ENCODE data around the gene CSDE1. TPM values are rescaled to one million over a fixed set of nuclear protein-coding genes. Genes with fewer than 3 reads are reported as not detected.

Gene CSDE1
- total RNA-seq, 2 experiments from 2014 or later = 496 to 514 TPM

DNA sequence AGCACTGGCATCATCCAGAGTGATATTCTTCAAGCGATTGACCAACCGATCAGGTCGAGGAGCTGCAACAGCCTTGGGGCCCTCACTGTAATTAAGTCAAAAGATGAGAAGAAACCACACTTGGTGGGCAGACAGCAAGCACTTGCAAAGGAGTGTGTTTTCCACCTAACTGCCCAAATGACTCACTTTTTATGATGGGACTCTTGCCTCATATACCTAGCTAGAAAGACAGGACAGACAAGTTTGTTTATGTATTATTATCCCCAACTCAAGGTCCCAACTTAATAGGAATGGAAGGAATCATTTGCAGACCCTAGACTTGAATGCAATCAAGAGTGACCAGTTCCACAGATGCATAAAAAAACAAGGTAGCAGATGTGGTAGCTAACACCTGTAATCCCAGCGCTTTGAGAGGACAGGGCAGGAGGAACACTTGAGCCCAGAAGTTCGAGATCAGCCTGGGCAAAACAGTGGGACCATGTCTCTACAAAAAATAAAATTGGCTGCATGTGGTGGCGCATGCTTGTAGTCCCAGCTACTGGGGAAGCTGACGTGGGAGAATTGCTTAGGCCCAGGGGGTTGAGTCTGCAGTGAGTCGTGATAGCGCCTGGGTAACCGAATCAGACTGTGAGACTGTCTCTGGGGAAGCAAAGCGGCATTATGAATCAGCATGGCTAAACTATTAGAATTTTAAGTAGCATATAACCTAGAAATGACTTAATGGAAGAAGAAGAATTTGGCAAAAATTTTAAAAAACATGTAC, 38.9 kb downstream of the CSDE1 start:
- POLR2A ChIA-PET = interaction anchor here (3.9 kb wide), 1 partner anchor 38 kb away, joined by 29 read pairs; the partner anchor contains the start of gene CSDE1
- CTCF ChIA-PET = interaction anchor here (1.4 kb wide), 1 partner anchor 372 kb away, joined by 3 read pairs; no protein-coding TSS in a partner anchor
- no peak for ATAC-seq
- Mint-ChIP-seq H3K4me3 (no peak overlapping the region), H3K27me3 (no peaks in the 10 kb centered on the region), H3K27ac (peak overlapping the region; percentile 82), H3K36me3 (ENCODE audit: low read depth) (peaks cover 70% of the 10 kb centered on the region), H3K9me3 (no peaks in the 10 kb centered on the region), H3K4me1 (ENCODE audit: low read depth) (peaks cover 30% of the 10 kb centered on the region)
- intact Hi-C loops (cut with micrococcal nuclease) = loop anchor here (5.0 kb wide), 1 partner anchor 38 kb away; the partner anchor contains the start of gene CSDE1
- peak; percentile 16 for DNase-seq
- TF ChIP-seq, protein P1, sequence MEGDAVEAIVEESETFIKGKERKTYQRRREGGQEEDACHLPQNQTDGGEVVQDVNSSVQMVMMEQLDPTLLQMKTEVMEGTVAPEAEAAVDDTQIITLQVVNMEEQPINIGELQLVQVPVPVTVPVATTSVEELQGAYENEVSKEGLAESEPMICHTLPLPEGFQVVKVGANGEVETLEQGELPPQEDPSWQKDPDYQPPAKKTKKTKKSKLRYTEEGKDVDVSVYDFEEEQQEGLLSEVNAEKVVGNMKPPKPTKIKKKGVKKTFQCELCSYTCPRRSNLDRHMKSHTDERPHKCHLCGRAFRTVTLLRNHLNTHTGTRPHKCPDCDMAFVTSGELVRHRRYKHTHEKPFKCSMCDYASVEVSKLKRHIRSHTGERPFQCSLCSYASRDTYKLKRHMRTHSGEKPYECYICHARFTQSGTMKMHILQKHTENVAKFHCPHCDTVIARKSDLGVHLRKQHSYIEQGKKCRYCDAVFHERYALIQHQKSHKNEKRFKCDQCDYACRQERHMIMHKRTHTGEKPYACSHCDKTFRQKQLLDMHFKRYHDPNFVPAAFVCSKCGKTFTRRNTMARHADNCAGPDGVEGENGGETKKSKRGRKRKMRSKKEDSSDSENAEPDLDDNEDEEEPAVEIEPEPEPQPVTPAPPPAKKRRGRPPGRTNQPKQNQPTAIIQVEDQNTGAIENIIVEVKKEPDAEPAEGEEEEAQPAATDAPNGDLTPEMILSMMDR (IDR thresholded peaks at IDR 0.05) = no peak

DNA sequence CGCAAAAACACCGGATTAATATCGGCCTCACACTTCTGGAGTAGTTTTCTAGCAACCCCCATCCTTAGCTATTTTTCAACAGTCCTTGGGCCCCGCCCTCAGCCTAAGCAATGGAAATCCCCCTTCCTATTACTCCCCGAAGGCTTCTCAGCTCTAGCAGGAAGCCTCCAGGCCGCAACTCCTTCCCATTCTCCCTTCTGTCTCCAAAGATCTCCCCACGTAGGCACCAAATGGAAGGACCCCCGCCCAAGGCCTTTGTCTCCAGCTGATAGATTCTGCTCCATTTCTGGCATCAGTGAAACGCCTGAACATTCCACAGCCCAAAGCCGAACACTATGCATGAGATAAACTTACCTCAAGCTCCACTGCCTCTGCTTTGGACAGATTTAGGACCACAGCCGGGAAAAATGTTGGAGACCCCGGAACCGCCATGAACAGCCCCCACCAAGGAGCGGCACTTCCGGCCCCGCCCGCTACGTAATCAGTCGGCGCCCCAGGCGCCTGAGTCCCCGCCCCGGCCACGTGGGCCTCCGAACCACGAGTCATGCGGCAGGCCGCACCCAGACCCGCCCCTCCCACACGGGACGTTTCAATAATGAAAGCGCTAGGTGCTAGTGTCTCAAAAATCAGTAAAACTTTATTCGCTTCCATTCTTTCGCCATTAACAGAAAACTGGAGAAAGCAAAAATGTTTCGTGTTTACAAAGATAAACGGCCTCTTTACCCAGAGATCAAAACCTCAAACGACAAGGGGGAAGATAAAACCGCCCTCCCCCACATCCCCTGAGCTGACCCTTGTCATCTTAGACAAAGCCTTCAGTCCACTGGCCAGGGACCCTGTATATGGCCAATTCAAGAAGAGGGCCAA, 41.2 kb downstream of the CSDE1 start, which contains the start of gene NRAS:
TSS of gene NRAS (minus strand) at position 468 of the 867 bp plus-strand sequence. CDS start 611 bp downstream, outside the sequence.
- peak; percentile 97 for DNase-seq
- H3K4me1 Mint-ChIP-seq (ENCODE audit: low read depth) = peaks cover 27% of the 10 kb centered on the region
- POLR2A ChIA-PET = interaction anchor here (0.6 to 3.9 kb wide), 12 partner anchors 9 to 136 kb away, joined by 3 to 29 read pairs (median 4); partner anchors contain the start of genes AMPD1, CSDE1 and SIKE1
- peaks cover 67% of the 10 kb centered on the region for H3K36me3 Mint-ChIP-seq (ENCODE audit: low read depth)
- intact Hi-C loops (cut with micrococcal nuclease) = loop anchor here (1.0 to 5.0 kb wide), 2 partner anchors 41 to 135 kb away; partner anchors contain the start of genes BCAS2 and CSDE1
- H3K27me3 Mint-ChIP-seq = no peaks in the 10 kb centered on the region
- H3K27ac Mint-ChIP-seq = peak within 1 kb of the TSS; percentile 99
- no peaks in the 10 kb centered on the region for H3K9me3 Mint-ChIP-seq
- peak within 1 kb of the TSS; percentile 98 for H3K4me3 Mint-ChIP-seq
- TF ChIP-seq, protein P1 (IDR thresholded peaks at IDR 0.05) = no peak
- CTCF ChIA-PET = interaction anchor here (1.0 to 1.5 kb wide), 4 partner anchors 16 to 369 kb away, joined by 3 to 4 read pairs (median 4); no protein-coding TSS in a partner anchor
- ATAC-seq = peak; percentile 94

- intact Hi-C loops (cut with micrococcal nuclease) = loop anchor here (1.0 to 5.0 kb wide), 2 partner anchors 41 to 135 kb away; partner anchors contain the start of genes BCAS2 and CSDE1
Measured at GRCh38 chr1:114715952-114716303, 41.9 kb downstream of the CSDE1 start.

GRCh38 chr1:114712977-114713376, 44.8 kb downstream of the CSDE1 start:
- Mint-ChIP-seq H3K9me3 (no peaks in the 10 kb centered on the region), H3K27ac (no peak overlapping the region), H3K27me3 (no peaks in the 10 kb centered on the region), H3K4me1 (ENCODE audit: low read depth) (peaks cover 21% of the 10 kb centered on the region), H3K36me3 (ENCODE audit: low read depth) (peaks cover 53% of the 10 kb centered on the region), H3K4me3 (no peak overlapping the region)
- TF ChIP-seq, protein P1 (IDR thresholded peaks at IDR 0.05) = no peak
- ChIA-PET CTCF (interaction anchor here (0.6 to 1.3 kb wide), 3 partner anchors 10 to 207 kb away, joined by 3 to 4 read pairs (median 3); no protein-coding TSS in a partner anchor), POLR2A (interaction anchor here (0.7 to 1.4 kb wide), 4 partner anchors 9 to 40 kb away, joined by 3 read pairs; no protein-coding TSS in a partner anchor)
- ATAC-seq = no peak
- intact Hi-C loops (cut with micrococcal nuclease) = no loop called here
- DNase-seq = no peak

More at GRCh38 chr1:114715952-114716303, 41.9 kb downstream of the CSDE1 start:
- H3K36me3 Mint-ChIP-seq (ENCODE audit: low read depth) = peaks cover 61% of the 10 kb centered on the region
- DNase-seq (no peak), ATAC-seq (no peak)
- H3K4me3 Mint-ChIP-seq = peak overlapping the region; percentile 98
- no peaks in the 10 kb centered on the region for H3K27me3 Mint-ChIP-seq
- H3K4me1 Mint-ChIP-seq (ENCODE audit: low read depth) = peaks cover 27% of the 10 kb centered on the region
- POLR2A ChIA-PET = interaction anchor here (0.7 to 3.9 kb wide), 9 partner anchors 9 to 135 kb away, joined by 3 to 29 read pairs (median 4); partner anchors contain the start of genes AMPD1 and CSDE1
- H3K9me3 Mint-ChIP-seq = no peaks in the 10 kb centered on the region
- TF ChIP-seq, protein P1 (IDR thresholded peaks at IDR 0.05) = no peak
- CTCF ChIA-PET = interaction anchor here (1.0 to 1.5 kb wide), 5 partner anchors 16 to 369 kb away, joined by 3 to 4 read pairs (median 3); no protein-coding TSS in a partner anchor
- H3K27ac Mint-ChIP-seq = peak overlapping the region; percentile 99

All from activated CD8-positive, alpha-beta T cell treated with anti-CD3 and anti-CD28 coated beads for 36 hours (primary cell).